Small intestine (tissue), 7 donors: ENCODE data around the gene NKD1. TPM values are rescaled to one million over a fixed set of nuclear protein-coding genes. Genes with fewer than 3 reads are reported as not detected.

Source experiments
- DNase-seq, 2 donors: peaks; one replicate each; pipeline versions ENCODE4 v3.0.0 to v3.0.0-alpha.2; 2013
- FAIRE-seq: peaks from 2 replicates; lab custom pipeline; 2012; peaks lifted over from hg19 to GRCh38; lab: Jason Lieb, UNC
- H3K27ac ChIP-seq, 3 donors: one replicate each; pipeline ENCODE4 v1.5.1; 2013; ENCODE audit warnings: low read length in 2 of 3, mild to moderate bottlenecking in 2 of 3, control low read depth in 1 of 3, inconsistent platforms in 1 of 3, low read depth in 1 of 3, moderate library complexity in 1 of 3
- H3K27me3 ChIP-seq, 3 donors: one replicate each; pipeline ENCODE4 v1.6.1; 2013; ENCODE audit warnings: low read length in 3 of 3, inconsistent platforms in 1 of 3; ENCODE audit not compliant: control insufficient read depth in 3 of 3, insufficient read depth in 3 of 3
- H3K36me3 ChIP-seq, 3 donors: one replicate each; pipeline ENCODE4 v1.6.1; 2013; ENCODE audit warnings: low read length in 3 of 3, inconsistent platforms in 1 of 3, low read depth in 1 of 3, mild to moderate bottlenecking in 1 of 3, moderate library complexity in 1 of 3; ENCODE audit not compliant: control insufficient read depth in 3 of 3, insufficient read depth in 2 of 3
- H3K4me1 ChIP-seq, 3 donors: one replicate each; pipeline ENCODE4 v1.6.1; 2013; ENCODE audit warnings: low read length in 2 of 3, inconsistent platforms in 1 of 3, low read depth in 1 of 3, mild to moderate bottlenecking in 1 of 3, moderate library complexity in 1 of 3; ENCODE audit not compliant: control insufficient read depth in 3 of 3, insufficient read depth in 2 of 3
- H3K4me3 ChIP-seq, 3 donors: one replicate each; pipeline ENCODE4 v1.5.1; 2013; ENCODE audit warnings: low read length in 3 of 3, control low read depth in 1 of 3, inconsistent platforms in 1 of 3, low read depth in 1 of 3, mild to moderate bottlenecking in 1 of 3, moderate library complexity in 1 of 3
- H3K9me3 ChIP-seq, 2 donors: one replicate each; pipeline ENCODE4 v1.6.1; 2013; ENCODE audit warnings: low read depth in 1 of 2, low read length in 1 of 2; ENCODE audit not compliant: control insufficient read depth in 2 of 2, insufficient read depth in 1 of 2
- WGBS, 3 donors: extraction: QIAGEN DNeasy Blood & Tissue Kit; methylation state at CpG; one replicate each; pipeline ENCODE4 v1.1.7; 2013; 5-methylcytosine and 5-hydroxymethylcytosine counted together
- polyA plus RNA-seq, 4 donors: library from polyadenylated mRNA; stranded (reverse) in 3 of 4; unstranded in 1 of 4; fragments of 200-250 nt in 3 of 4; fragments of 120-200 nt in 1 of 4; gene quantifications; one replicate each; pipeline versions ENCODE4 v1.2.1 to v1.2.3, GENCODE V29; 2013
- donor health status: healthy with polysubstance abuse.
- donor health status: control.
- donor health status: control.
- donor health status: Bipolar disorder and iron deficiency.
- donor health status: healthy.

Gene NKD1
- polyA plus RNA-seq, 4 donors: 0.22 to 2.9 (median 1.3) TPM

- FAIRE-seq (no peak), DNase-seq (no peak)
- H3K27me3 ChIP-seq: no peaks in the 10 kb centered on the region
- H3K4me1 ChIP-seq: no peaks in the 10 kb centered on the region
- peaks cover 0 to 4% (median 0%) of the 10 kb centered on the region in 3 donors for H3K36me3 ChIP-seq
- no peak overlapping the region for H3K4me3 ChIP-seq
- no peak overlapping the region for H3K27ac ChIP-seq
- H3K9me3 ChIP-seq: no peaks in the 10 kb centered on the region
- WGBS, 3 donors: 89 to 92% (median 91%) methylated on average over 7 of the region's 7 CpGs
These were observed 22.2 kb downstream of the NKD1 start for GRCh38 chr16:50570354-50570753.

- Histone ChIP-seq H3K4me3 (no peak overlapping the region), H3K4me1 (no peaks in the 10 kb centered on the region), H3K27ac (no peak overlapping the region), H3K9me3 (no peaks in the 10 kb centered on the region), H3K36me3 (peaks cover 0 to 5% (median 0%) of the 10 kb centered on the region in 3 donors), H3K27me3 (no peaks in the 10 kb centered on the region)
- 93 to 97% (median 97%) methylated on average over 10 to 11 of the region's 11 CpGs for WGBS, 3 donors
- FAIRE-seq: no peak
- no peak for DNase-seq
These were observed 22.8 kb downstream of the NKD1 start for GRCh38 chr16:50570808-50571598.

GRCh38 chr16:50571786-50572185 lies 23.6 kb downstream of the NKD1 start:
- Histone ChIP-seq H3K9me3 (no peaks in the 10 kb centered on the region), H3K27ac (no peak overlapping the region), H3K4me3 (no peak overlapping the region), H3K36me3 (peaks cover 0 to 3% (median 0%) of the 10 kb centered on the region in 3 donors), H3K4me1 (no peaks in the 10 kb centered on the region), H3K27me3 (no peaks in the 10 kb centered on the region)
- FAIRE-seq (no peak), DNase-seq (no peak)
- WGBS, 3 donors: 92 to 95% (median 92%) methylated on average over 7 of the region's 7 CpGs

- FAIRE-seq: no peak
- 84 to 91% (median 90%) methylated on average over 7 of the region's 7 CpGs for WGBS, 3 donors
- H3K27ac ChIP-seq: no peak overlapping the region
These were observed 24.5 kb downstream of the NKD1 start for GRCh38 chr16:50572700-50573099.

GRCh38 chr16:50573279-50573678 lies 25.1 kb downstream of the NKD1 start:
- Histone ChIP-seq H3K9me3 (no peaks in the 10 kb centered on the region), H3K27me3 (no peaks in the 10 kb centered on the region), H3K36me3 (peaks cover 0 to 4% (median 0%) of the 10 kb centered on the region in 3 donors), H3K27ac (no peak overlapping the region), H3K4me3 (no peak overlapping the region), H3K4me1 (no peaks in the 10 kb centered on the region)
- DNase-seq (no peak), FAIRE-seq (no peak)
- 92 to 99% (median 92%) methylated on average over 5 of the region's 5 CpGs for WGBS, 3 donors

More at GRCh38 chr16:50572700-50573099, 24.5 kb downstream of the NKD1 start:
- Histone ChIP-seq H3K36me3 (peaks cover 0 to 4% (median 0%) of the 10 kb centered on the region in 3 donors), H3K9me3 (no peaks in the 10 kb centered on the region), H3K4me3 (no peak overlapping the region), H3K4me1 (no peaks in the 10 kb centered on the region), H3K27me3 (no peaks in the 10 kb centered on the region)
- no peak for DNase-seq

- Histone ChIP-seq H3K4me3 (no peak overlapping the region), H3K36me3 (peaks cover 0 to 5% (median 0%) of the 10 kb centered on the region in 3 donors), H3K27me3 (no peaks in the 10 kb centered on the region), H3K9me3 (no peaks in the 10 kb centered on the region), H3K4me1 (no peaks in the 10 kb centered on the region), H3K27ac (peak overlapping the region in 1 of 3 donors; percentile 48)
- FAIRE-seq (no peak), DNase-seq (no peak)
- WGBS, 3 donors: 67 to 85% (median 82%) methylated on average over 14 of the region's 14 CpGs
These were observed 25.9 kb downstream of the NKD1 start for GRCh38 chr16:50573947-50574744.

GRCh38 chr16:50574745-50575136 lies 26.5 kb downstream of the NKD1 start:
- DNase-seq: no peak
- FAIRE-seq: no peak

GRCh38 chr16:50575743-50576142 lies 27.5 kb downstream of the NKD1 start:
- WGBS, 3 donors: 92 to 97% (median 93%) methylated on average over 2 of the region's 2 CpGs
- Histone ChIP-seq H3K27ac (no peak overlapping the region), H3K9me3 (no peaks in the 10 kb centered on the region)

More at GRCh38 chr16:50574745-50575136, 26.5 kb downstream of the NKD1 start:
- H3K36me3 ChIP-seq: peaks cover 0 to 6% (median 0%) of the 10 kb centered on the region in 3 donors
- H3K4me3 ChIP-seq: no peak overlapping the region
- no peaks in the 10 kb centered on the region for H3K4me1 ChIP-seq
- H3K27me3 ChIP-seq: no peaks in the 10 kb centered on the region
- H3K27ac ChIP-seq: peak overlapping the region in 1 of 3 donors; percentile 48
- H3K9me3 ChIP-seq: no peaks in the 10 kb centered on the region

More at GRCh38 chr16:50575743-50576142, 27.5 kb downstream of the NKD1 start:
- DNase-seq (no peak), FAIRE-seq (no peak)
- Histone ChIP-seq H3K4me3 (no peak overlapping the region), H3K4me1 (no peaks in the 10 kb centered on the region), H3K36me3 (peaks cover 0 to 10% (median 0%) of the 10 kb centered on the region in 3 donors), H3K27me3 (no peaks in the 10 kb centered on the region)
